ENCODE data around the gene PTPRS. TPM values are rescaled to one million over a fixed set of nuclear protein-coding genes. Genes with fewer than 3 reads are reported as not detected.

The PTPRS gene
- total and polyA plus RNA-seq, 2 of the 13 experiments (the other 11 are each of a cell fraction or from before 2014, with no cell fraction given) = 32.7 to 43.9 TPM

DNA sequence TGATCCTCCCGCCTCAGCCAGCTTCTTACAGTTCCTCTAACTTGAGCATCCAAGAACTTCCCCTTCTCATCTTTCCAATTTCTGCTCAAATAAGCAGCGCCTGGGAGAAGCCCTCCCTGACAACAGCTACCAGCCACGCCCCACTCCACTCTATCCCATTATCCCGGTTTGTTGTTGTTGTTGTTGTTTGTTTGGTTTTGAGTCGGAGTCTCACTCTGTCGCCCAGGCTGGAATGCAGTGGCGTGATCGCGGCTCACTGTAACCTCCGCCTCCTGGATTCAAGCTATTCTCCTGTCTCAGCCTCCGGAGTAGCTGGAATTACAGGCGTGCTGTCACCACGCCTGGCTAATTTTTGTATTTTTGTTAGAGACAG lies 822 bp upstream of the PTPRS start:
- POLR2A ChIA-PET = no interaction called here
- no peak for TF ChIP-seq HDAC1 (CRISPR knock-in tag; IDR thresholded peaks at IDR 0.05)
- no peak for ATAC-seq

DNA sequence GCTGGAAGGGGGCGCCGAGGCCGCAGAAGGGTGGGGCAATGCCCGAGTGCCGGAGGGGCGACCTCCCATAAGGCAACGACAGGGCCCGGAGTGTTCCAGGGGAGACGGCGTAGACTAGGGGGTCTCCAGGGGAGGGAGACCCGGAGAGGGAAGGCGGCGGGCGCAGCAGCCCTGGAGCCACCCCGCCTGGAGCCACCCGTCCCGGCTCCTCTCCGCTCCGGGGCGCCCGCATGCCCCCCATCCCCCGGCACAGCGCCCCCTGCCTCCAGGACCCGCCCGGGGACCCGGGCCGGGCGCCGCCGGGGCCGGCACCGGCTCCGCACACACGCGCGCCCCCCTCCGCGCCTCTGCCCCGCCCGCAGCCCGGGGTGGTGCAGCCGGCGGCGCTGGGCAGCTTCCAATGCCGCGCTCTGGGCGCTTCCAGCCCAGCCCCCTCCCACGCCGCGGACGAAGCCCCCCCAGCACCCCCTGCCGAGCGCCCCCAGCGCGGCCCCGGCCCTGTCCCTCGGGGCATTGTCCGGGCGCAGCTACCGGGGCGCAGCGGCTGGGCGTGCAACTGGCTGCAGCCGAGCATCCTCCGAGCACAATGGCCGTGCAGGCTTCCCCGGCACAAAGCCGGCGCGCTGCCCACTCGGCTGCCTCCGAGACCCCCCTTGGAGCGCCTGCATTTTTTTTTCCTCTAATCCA lies 519 bp downstream of the PTPRS start:
- BruUV-seq (replicated peaks) = TSS peak; percentile 50
- no peak for FAIRE-seq
- WGBS (ENCODE audit: low lambda C conversion rate) = under 1% methylated on average over 19 of the region's 73 CpGs
- H3K79me2 ChIP-seq (ENCODE audit: insufficient read depth, low read length) = no peaks in the 10 kb centered on the region
- in situ Hi-C loops (cut with HindIII; ENCODE audit: extremely low pct_ligation_motif_present, low pct_unique_long_range_greater_than_20kb) (no loop called here), intact Hi-C loops (cut with micrococcal nuclease; ENCODE audit: unreplicated experiment) (no loop called here)
- POLR2A ChIA-PET = interaction anchor here (0.6 to 1.0 kb wide), 3 partner anchors 17 to 283 kb away, joined by 3 to 4 read pairs (median 3); partner anchors contain the start of genes SAFB and SAFB2
- H4K20me1 ChIP-seq (ENCODE audit: insufficient read depth, low read length) = no peaks in the 10 kb centered on the region
- DNase-seq (ENCODE audit: low spot score) = no peak
- no peaks in the 10 kb centered on the region for H3K9me3 ChIP-seq (ENCODE audit: low read length)
- H3K27me3 ChIP-seq (ENCODE audit: control insufficient read depth in 1 of 2, insufficient read depth in 2 of 2, low read length in 2 of 2) = no peaks in the 10 kb centered on the region
- H3K4me2 ChIP-seq (ENCODE audit: low read depth, low read length) = peak overlapping the region; percentile 83
- H3K27ac ChIP-seq (ENCODE audit: extremely low read length, insufficient read depth, low read length) = peak overlapping the region; percentile 40
- CTCF ChIA-PET (ENCODE audit: low intra/inter-chr PET ratio, low total read pairs) = no interaction called here
- no peaks in the 10 kb centered on the region for H3K36me3 ChIP-seq (replicated peaks in 1 of 2; ENCODE audit: control insufficient read depth in 1 of 2, insufficient read depth in 2 of 2, low read length in 2 of 2)
- no peak overlapping the region for H2AFZ ChIP-seq (ENCODE audit: low read length)
- ATAC-seq = peak; percentile 56
- peak overlapping the region; percentile 74 for H3K9ac ChIP-seq (ENCODE audit: insufficient read depth, low read depth, low read length)
- H3K4me1 ChIP-seq (ENCODE audit: insufficient read depth, low read length) = peaks cover 49% of the 10 kb centered on the region
- peak overlapping the region; percentile 73 to 79 (median 74) for H3K4me3 ChIP-seq (replicated peaks in 1 of 3; ENCODE audit: insufficient read depth in 1 of 3, low read depth in 2 of 3, low read length in 3 of 3)
- TF ChIP-seq ZNF891 (CRISPR knock-in tag; IDR thresholded peaks at IDR 0.05) (no peak), ZBTB42 (CRISPR knock-in tag; IDR thresholded peaks at IDR 0.05) (no peak), ZKSCAN5 (CRISPR knock-in tag; IDR thresholded peaks at IDR 0.05) (no peak), ZC3H4 (CRISPR knock-in tag; IDR thresholded peaks at IDR 0.05; ENCODE audit: borderline replicate concordance) (no peak), KDM2A (CRISPR knock-in tag; IDR thresholded peaks at IDR 0.05; ENCODE audit: borderline replicate concordance, low read depth) (no peak), STAG1 (CRISPR knock-in tag; IDR thresholded peaks at IDR 0.05) (no peak), NCOA1 (CRISPR knock-in tag; IDR thresholded peaks at IDR 0.05) (0 out of 2 replicates have a peak, but pooled peaks have one; percentile 10), TCF7L2 (IDR thresholded peaks at IDR 0.05; ENCODE audit: low read depth, low read length) (no peak), TCF12 (IDR thresholded peaks at IDR 0.05) (no peak), TCF12 (CRISPR knock-in tag; IDR thresholded peaks at IDR 0.05) (no peak), ZC3H13 (CRISPR knock-in tag; IDR thresholded peaks at IDR 0.05) (no peak), SSRP1 (CRISPR knock-in tag; IDR thresholded peaks at IDR 0.05) (no peak), FIP1L1 (IDR thresholded peaks at IDR 0.05; ENCODE audit: borderline replicate concordance, insufficient read depth, low read depth, low read length) (no peak), ZNF720 (CRISPR knock-in tag; IDR thresholded peaks at IDR 0.05) (no peak), ZNF431 (CRISPR knock-in tag; IDR thresholded peaks at IDR 0.05; ENCODE audit: borderline replicate concordance, low read depth) (no peak)
- TF ChIP-seq, protein P1, sequence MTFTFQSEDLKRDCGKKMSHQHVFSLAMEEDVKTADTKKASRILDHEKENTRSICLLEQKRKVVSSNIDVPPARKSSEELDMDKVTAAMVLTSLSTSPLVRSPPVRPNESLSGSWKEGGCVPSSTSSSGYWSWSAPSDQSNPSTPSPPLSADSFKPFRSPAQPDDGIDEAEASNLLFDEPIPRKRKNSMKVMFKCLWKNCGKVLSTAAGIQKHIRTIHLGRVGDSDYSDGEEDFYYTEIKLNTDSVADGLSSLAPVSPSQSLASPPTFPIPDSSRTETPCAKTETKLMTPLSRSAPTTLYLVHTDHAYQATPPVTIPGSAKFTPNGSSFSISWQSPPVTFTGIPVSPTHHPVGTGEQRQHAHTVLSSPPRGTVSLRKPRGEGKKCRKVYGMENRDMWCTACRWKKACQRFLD (CRISPR knock-in tag; IDR thresholded peaks at IDR 0.05; ENCODE audit: borderline replicate concordance) = no peak

More for the DNA sequence above, 822 bp upstream of the PTPRS start:
- Histone ChIP-seq H3K79me2 (ENCODE audit: insufficient read depth, low read length) (no peaks in the 10 kb centered on the region), H3K4me2 (ENCODE audit: low read depth, low read length) (0 out of 2 replicates have a peak overlapping the region, but pooled peaks have one; percentile 23), H3K27ac (ENCODE audit: extremely low read length, insufficient read depth, low read length) (no peak overlapping the region), H3K9me3 (ENCODE audit: low read length) (no peaks in the 10 kb centered on the region), H3K36me3 (replicated peaks in 1 of 2; ENCODE audit: control insufficient read depth in 1 of 2, insufficient read depth in 2 of 2, low read length in 2 of 2) (no peaks in the 10 kb centered on the region), H3K27me3 (ENCODE audit: control insufficient read depth in 1 of 2, insufficient read depth in 2 of 2, low read length in 2 of 2) (peaks cover 0 to 1% of the 10 kb centered on the region in 2 experiments; a peak in 1 of 5 replicates), H3K4me3 (replicated peaks in 1 of 3; ENCODE audit: insufficient read depth in 1 of 3, low read depth in 2 of 3, low read length in 3 of 3) (no peak overlapping the region), H3K4me1 (ENCODE audit: insufficient read depth, low read length) (peaks cover 62% of the 10 kb centered on the region), H2AFZ (ENCODE audit: low read length) (no peak overlapping the region), H3K9ac (ENCODE audit: insufficient read depth, low read depth, low read length) (no peak overlapping the region), H4K20me1 (ENCODE audit: insufficient read depth, low read length) (no peaks in the 10 kb centered on the region)
- intact Hi-C loops (cut with micrococcal nuclease; ENCODE audit: unreplicated experiment) = no loop called here
- no TSS peak for BruUV-seq (replicated peaks)
- CTCF ChIA-PET (ENCODE audit: low intra/inter-chr PET ratio, low total read pairs) = no interaction called here
- 83% methylated on average over 13 of the region's 13 CpGs for WGBS (ENCODE audit: low lambda C conversion rate)
- no peak for DNase-seq (ENCODE audit: low spot score)
- no peak for FAIRE-seq
- in situ Hi-C loops (cut with HindIII; ENCODE audit: extremely low pct_ligation_motif_present, low pct_unique_long_range_greater_than_20kb) = no loop called here

Data from HepG2 (cell line).